ENCODE results near the gene PHGDH. TPM values are rescaled to one million over a fixed set of nuclear protein-coding genes. Genes with fewer than 3 reads are reported as not detected.

PHGDH gene
- total and polyA plus RNA-seq, 2 of the 13 experiments (the other 11 are each of a cell fraction or from before 2014, with no cell fraction given): 95.8 to 133 TPM

GRCh38 chr1:119739150-119739549, 27.4 kb downstream of the PHGDH start:
- peaks cover 7% of the 10 kb centered on the region for H3K4me1 ChIP-seq (ENCODE audit: insufficient read depth, low read length)
- ChIA-PET CTCF (ENCODE audit: low intra/inter-chr PET ratio, low total read pairs) (no interaction called here), POLR2A (no interaction called here)
- no peak overlapping the region for H3K9ac ChIP-seq (ENCODE audit: insufficient read depth, low read depth, low read length)
- no TSS peak for BruUV-seq (replicated peaks)
- no peaks in the 10 kb centered on the region for H3K9me3 ChIP-seq (ENCODE audit: low read length)
- H3K27ac ChIP-seq (ENCODE audit: extremely low read length, insufficient read depth, low read length): no peak overlapping the region
- no peak overlapping the region for H3K4me2 ChIP-seq (ENCODE audit: low read depth, low read length)
- H3K36me3 ChIP-seq (replicated peaks in 1 of 2; ENCODE audit: control insufficient read depth in 1 of 2, insufficient read depth in 2 of 2, low read length in 2 of 2): peaks cover 52 to 99% of the 10 kb centered on the region in 2 experiments
- ATAC-seq (no peak), DNase-seq (ENCODE audit: low spot score) (no peak), FAIRE-seq (no peak)
- in situ Hi-C loops (cut with HindIII; ENCODE audit: extremely low pct_ligation_motif_present, low pct_unique_long_range_greater_than_20kb): no loop called here
- H3K27me3 ChIP-seq (ENCODE audit: control insufficient read depth in 1 of 2, insufficient read depth in 2 of 2, low read length in 2 of 2): no peaks in the 10 kb centered on the region
- H3K4me3 ChIP-seq (replicated peaks in 1 of 3; ENCODE audit: insufficient read depth in 1 of 3, low read depth in 2 of 3, low read length in 3 of 3): no peak overlapping the region
- no peaks in the 10 kb centered on the region for H3K79me2 ChIP-seq (ENCODE audit: insufficient read depth, low read length)
- H4K20me1 ChIP-seq (ENCODE audit: insufficient read depth, low read length): no peaks in the 10 kb centered on the region; the same call in 1 of the 2 replicates
- WGBS (ENCODE audit: low lambda C conversion rate): 96% methylated on average over 6 of the region's 6 CpGs
- intact Hi-C loops (cut with micrococcal nuclease; ENCODE audit: unreplicated experiment): no loop called here
- H2AFZ ChIP-seq (ENCODE audit: low read length): no peak overlapping the region
- no peak for TF ChIP-seq RAD21 (CRISPR knock-in tag; IDR thresholded peaks at IDR 0.05)
- no peak for TF ChIP-seq ZNF646 (CRISPR knock-in tag; IDR thresholded peaks at IDR 0.05)
- no peak for TF ChIP-seq ZNF282 (IDR thresholded peaks at IDR 0.05; ENCODE audit: partially characterized antibody)
- no peak for TF ChIP-seq ZNF597 (CRISPR knock-in tag; IDR thresholded peaks at IDR 0.05)
- TF ChIP-seq KDM3A (CRISPR knock-in tag; IDR thresholded peaks at IDR 0.05; ENCODE audit: low read depth): no peak
- no peak for TF ChIP-seq ELF1 (CRISPR knock-in tag; IDR thresholded peaks at IDR 0.05)
- TF ChIP-seq ZNF382 (CRISPR knock-in tag; IDR thresholded peaks at IDR 0.05; ENCODE audit: borderline replicate concordance): no peak
- no peak for TF ChIP-seq ISX (CRISPR knock-in tag; conservative IDR thresholded peaks at IDR 0.05)
- TF ChIP-seq CENPBD1 (CRISPR knock-in tag; IDR thresholded peaks at IDR 0.05; ENCODE audit: borderline replicate concordance, low read depth): no peak

Data from HepG2 (cell line).